NCI-H748 (cell line): Measurements from ENCODE around the gene ZNF669.

Source experiments
- DNase-seq: peaks from one replicate; lab custom pipeline; 2025; ENCODE audit not compliant: unreplicated experiment; lab: John Stamatoyannopoulos, UW

ZNF669 gene

GRCh38 chr1:247111700-247112478 is 7.7 kb upstream of the ZNF669 start:
- DNase-seq = peak; percentile 60

- DNase-seq = peak; percentile 35
Observed at GRCh38 chr1:247111259-247111699, 7.1 kb upstream of the ZNF669 start.

DNA sequence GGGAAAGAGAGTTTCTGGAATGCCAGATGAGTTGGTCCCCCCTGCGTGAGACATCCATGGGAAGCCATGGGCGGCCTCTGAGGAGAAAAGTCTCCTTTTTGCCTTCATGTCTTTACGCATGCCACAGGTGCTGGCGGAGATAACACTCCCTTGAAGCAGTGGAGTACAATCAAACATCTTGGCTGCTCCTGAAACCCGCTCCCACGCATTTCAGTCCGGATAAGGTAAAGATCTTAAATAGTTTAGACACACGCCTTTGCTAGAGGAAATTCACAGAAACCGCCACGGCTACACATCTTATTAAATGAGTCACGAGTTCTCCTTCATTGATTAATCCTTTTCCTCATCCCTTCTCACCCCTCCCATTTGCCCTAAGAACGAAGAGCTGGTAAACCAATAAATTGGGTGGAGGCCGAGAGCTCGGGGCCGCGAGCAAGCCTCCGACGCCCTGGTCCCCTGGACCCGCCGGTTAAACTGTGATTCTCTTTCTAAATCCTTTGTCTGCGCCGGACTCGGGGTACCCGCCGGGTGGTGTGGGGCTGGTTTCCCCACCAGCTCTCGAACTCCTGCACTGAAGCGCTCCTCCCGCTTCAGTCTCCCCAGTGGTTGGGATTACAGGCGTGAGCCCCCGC is 6.6 kb upstream of the ZNF669 start:
- DNase-seq = peak; percentile 26

GRCh38 chr1:247107694-247108093 is 3.5 kb upstream of the ZNF669 start:
- DNase-seq = no peak

DNA sequence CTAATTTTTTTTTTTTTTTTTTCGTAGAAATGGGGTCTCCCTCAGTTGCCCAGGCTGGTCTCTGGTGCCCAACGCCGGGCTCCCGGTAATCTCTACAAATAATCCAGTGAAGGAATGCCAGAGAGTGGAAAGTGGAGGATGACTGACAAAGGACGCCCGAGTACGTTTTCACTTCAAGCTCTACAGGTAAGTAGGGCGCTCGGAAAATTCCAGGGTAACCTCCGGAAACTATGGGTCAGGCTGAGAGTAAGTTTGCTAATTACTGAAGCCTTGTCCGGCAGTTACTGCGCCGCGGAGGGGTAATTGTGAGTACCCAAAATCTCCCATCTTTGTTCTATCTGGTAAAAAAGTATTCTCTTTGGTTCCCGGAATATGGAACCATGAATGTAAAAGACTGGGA is 1.8 kb upstream of the ZNF669 start:
- DNase-seq = no peak

- DNase-seq = no peak
Observed at GRCh38 chr1:247104965-247105364, 809 bp upstream of the ZNF669 start.

- no peak for DNase-seq
Observed at GRCh38 chr1:247102381-247102780, 1.8 kb downstream of the ZNF669 start.

- DNase-seq = no peak
Observed at GRCh38 chr1:247100676-247101279, 3.4 kb downstream of the ZNF669 start.

GRCh38 chr1:247096958-247097357 is 7.2 kb downstream of the ZNF669 start:
- no peak for DNase-seq

DNA sequence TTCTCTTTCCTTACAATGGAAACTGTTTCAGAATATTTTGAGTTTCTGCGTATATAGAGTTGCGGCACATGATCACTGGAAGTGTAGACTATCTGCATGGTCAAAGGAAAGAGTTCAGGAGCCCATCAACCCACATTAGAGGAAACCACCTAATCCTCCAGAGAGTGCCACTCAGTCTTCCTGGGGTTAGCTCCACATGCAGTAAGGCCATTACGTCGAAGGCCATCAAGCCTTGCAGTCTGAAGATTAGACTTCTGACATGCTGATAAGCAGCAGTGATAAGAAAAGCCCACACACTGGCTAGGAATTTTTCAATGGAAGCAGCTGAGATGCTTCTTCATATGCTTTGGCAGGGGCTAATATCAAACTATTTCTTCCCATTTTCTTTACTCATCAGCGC is 7.6 kb downstream of the ZNF669 start:
- no peak for DNase-seq

DNA sequence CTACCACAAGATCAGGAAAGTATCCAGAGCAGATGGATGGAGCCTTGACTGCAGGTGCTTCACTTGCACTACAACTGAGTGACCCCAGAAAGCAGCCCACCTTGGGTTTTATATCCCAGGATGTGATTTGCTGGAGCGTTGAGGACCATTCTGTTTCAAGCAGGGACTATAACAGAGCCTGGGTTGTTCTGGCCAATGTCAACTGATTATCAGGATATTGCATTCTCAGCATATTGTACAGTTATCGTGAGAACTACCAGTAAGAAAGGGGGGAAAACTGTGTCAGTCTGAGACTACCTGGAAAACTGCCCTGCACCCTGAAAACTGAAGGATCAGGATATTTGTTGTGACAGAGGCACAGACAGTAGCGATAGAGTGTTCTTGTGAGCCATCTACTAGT is 8.0 kb downstream of the ZNF669 start:
- DNase-seq = no peak

DNA sequence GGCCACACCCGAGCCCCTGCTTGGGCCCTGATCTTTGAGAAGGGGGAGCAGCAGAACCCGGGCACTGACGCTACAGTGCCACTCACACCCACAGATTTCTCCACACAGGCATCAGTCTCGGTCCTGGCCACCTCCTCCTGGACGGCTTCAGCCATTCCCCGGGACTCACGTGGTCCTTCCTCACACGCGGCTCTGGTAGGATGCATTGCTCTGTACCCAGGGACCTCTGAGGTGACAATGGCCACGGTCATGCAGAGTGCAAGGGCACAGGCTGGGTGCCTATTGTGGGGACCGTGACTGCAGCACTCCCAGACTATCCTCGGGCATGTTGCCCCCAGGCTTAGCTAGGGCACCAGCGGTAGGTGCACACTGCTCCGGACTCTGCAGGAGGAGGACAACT is 13.7 kb downstream of the ZNF669 start:
- DNase-seq = no peak

DNA sequence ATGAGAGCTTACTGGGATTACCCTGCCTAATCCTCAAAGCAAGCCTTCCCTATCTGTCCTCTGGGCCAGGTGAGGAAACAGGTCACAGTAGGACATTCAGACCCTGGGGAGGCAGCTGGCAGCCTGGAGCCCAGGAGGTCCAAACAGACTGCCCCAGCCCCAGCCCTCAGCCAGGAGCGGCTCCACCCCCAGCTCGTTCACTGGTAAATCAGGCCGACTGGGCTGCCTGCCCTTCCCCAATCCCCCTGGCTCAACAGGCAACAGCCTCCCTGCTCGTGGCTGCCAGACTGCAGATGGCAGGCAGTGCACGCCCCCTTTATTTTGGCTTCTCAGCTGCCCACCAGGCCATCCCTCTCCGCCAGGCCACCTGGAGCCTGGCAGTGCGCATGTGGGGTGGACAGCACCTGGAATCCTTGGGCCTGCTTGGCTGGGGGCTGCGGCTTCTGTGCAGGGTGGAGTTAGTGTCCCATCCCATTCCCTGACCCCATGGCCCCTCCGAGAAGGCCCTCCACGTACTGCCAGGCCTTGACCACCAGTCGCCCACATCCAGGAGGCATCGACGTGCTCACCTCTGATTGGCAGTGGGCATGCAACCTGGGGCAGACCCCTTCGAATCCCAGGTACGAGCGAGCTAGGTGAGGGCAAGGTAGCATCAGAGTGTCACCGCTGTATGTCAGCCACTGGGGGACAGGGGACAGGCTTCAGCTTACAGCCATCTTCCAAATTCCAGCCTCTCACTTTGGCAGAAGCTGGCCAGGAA is 14.4 kb downstream of the ZNF669 start:
- no peak for DNase-seq

DNA sequence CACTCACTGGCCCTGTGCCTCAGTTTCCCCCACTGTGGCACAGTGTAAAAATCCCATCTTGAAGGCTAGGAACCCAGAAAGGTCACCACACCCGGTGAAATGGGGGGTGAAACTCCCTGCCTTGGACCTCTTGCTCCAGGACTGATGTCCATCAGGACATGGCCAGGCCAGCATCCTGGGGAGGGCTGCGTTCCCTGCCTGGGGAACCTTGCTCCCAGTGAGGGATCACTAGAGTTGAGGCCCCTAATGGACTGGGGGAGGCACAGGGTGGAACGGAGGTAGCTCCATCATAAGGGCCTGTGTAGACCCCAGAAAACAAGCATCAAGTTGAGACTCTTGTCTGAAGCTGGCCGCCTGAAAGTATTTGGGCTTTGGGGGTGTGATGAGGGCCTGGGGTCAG is 15.2 kb downstream of the ZNF669 start:
- no peak for DNase-seq

DNA sequence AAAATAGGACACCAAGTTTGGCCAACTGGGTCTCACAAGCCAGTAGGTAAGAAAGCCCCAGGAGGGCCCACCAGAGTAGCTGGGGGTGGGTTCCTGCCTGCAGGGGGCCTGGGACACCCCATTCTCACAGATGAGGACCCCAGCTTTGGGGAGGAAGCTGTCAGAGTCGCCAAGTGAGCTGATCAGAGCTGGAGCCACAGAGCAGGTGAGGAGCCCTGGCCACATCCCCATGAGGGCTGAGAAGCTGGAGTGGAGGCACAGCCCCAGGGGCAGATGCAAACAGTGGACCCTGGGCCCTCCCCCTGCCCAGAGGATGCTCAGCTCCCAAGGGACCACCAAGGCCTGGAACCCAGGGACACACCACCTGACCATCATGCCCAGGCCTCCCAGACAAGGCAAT is 16.9 kb downstream of the ZNF669 start:
- DNase-seq = no peak

GRCh38 chr1:247085310-247085709 is 18.8 kb downstream of the ZNF669 start:
- DNase-seq = no peak

DNA sequence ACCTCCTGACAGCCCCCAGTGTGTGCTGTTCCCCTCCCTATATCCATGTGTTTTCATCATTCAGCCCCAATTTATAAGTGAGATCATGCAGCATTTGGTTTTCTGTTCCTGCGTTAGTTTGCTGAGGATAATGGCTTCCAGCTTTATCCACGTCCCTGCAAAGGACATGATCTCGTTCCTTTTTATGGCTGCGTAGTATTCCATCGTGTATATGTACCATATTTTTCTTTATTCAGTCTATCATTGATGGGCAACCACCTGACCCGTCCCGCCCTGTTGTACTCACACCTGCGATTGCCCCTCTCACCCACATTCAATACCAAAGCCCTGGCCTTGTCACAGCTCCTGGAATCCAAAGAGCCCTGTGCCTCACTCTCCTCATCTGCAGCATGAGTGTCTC is 19.4 kb downstream of the ZNF669 start:
- DNase-seq = no peak

DNA sequence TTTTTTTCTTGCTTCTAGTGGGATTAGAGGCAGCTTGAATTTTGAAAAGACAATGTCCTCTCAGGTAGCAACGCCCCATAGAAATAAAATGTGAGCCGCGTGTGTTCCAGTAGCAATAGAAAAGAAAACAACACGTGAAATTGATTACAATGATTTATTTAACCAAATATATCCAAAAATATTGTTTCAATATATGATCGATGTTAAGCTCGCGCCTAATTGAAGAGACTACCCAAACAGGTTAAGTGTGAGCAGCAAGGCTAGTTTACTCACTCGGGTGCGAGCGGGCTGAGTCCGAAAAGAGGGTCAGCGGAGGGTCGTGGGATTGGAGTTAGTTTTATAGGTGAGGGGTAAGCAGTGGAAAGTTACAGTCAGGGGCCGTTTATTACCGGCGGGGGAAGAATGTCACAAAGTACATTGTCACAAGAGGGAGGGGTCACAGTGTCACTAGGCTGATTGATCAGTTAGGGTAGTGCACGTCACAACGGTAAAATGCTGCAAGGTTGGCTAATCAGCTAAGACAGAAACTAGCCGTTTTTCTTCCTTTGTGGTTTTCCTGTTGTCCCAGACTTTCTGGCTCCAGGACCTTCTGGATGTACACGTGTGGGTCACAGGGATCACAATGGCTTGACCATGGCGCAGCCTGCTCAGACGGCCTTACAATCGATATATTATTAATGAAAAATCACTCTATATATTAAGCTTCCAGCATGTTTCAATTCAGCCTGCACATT is 24.8 kb downstream of the ZNF669 start:
- DNase-seq = peak; percentile 35

- DNase-seq = peak; percentile 97
Observed at GRCh38 chr1:247078258-247079140, 25.7 kb downstream of the ZNF669 start, which contains the start of gene ZNF670. TSS of gene ZNF670 (minus strand) at chr1:247078811. CDS start at chr1:247078596, 215 bp downstream.

DNA sequence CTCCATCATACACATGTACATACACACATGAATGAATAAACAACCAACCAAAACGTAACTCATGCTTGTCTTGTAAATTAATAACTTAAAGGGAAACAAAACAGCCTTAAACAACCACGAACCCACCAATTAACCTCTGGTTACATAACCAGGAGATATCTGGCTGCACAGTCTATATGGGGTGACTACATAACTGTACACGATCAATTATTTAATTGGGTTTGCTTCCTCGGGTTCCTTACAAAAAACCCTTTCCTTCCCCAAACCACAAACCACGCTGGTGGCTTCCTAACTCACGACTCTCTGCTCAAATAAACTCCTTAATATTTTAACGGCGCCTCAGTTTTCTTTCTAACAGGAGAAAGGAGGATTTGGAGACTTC is 26.3 kb downstream of the ZNF669 start:
- DNase-seq = no peak
